ENCODE data around the gene DOCK4. TPM values are rescaled to one million over a fixed set of nuclear protein-coding genes. Genes with fewer than 3 reads are reported as not detected.
A peak's percentile ranks its signal among the peaks of the same experiment; 100 is the strongest.

DOCK4 gene
- total and polyA plus RNA-seq, 7 donors: 1.8 to 12.7 (median 7.1) TPM

DNA sequence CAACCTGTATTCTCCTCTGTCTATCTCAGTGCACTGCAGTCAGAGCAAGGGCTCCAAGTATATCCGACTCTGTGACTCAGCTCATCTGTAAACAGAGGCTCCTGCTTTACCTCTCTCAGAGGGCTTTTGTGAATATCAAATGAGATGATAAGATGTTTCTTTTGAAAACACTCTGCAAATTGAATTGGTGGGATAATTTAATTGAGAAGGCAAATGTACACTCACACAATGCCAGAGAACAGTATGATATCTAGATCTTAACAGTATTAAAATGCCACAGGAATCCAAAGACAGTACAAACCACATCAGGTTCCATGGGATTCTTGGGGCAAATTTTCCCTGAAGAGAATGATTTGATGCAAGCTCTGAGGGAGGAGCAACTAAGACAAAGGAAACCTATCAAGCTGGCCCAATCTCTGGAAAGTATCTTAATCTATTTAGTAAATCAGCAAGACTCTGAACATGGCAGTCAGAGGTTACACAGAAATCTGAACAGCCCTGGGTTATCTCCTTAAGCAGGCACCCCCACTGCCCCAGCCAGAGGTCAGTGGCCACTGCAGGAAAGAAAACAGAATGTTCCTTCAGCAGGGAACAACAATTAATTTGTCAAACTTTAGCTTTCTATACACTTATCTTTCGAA, 45.9 kb downstream of the DOCK4 start:
- 65 to 70% (median 65%) methylated on average over 2 of the region's 2 CpGs for WGBS, 3 donors
- Histone ChIP-seq H3K4me1 (peaks cover 45% of the 10 kb centered on the region), H3K27ac (no peak overlapping the region), H3K27me3 (ENCODE audit: insufficient read depth in 3 of 3, low read length in 2 of 3) (no peaks in the 10 kb centered on the region), H3K4me3 (no peak overlapping the region), H3K9me3 (no peaks in the 10 kb centered on the region), H3K36me3 (ENCODE audit: insufficient read depth in 1 of 2, low read depth in 1 of 2) (no peaks in the 10 kb centered on the region)
- intact Hi-C loops (cut with DNase I): no loop called here
- peak; percentile 62 to 74 (median 70) for ATAC-seq
- no peak for TF ChIP-seq CTCF (IDR thresholded peaks at IDR 0.05)
- no peak for DNase-seq

DNA sequence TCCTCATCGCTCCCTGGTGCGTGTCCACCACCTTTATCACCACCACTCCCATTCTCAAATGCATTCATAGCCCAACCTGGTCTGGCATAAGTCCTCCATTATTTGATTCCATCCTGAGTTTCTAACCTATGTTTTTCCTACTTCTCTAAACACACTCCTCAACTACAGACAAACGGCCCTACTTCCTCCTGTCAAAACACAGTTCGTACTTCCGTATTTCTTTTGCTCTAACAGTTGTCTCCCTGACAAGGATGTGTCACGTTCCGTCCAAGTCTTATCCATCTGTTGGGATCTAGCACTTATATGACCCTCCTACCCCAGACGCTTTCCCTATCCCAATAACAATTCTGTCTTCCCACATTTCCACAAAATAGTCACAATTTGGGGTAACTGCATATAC, 46.8 kb downstream of the DOCK4 start:
- Histone ChIP-seq H3K4me3 (no peak overlapping the region), H3K27ac (no peak overlapping the region), H3K4me1 (peaks cover 40% of the 10 kb centered on the region), H3K27me3 (ENCODE audit: insufficient read depth in 3 of 3, low read length in 2 of 3) (no peaks in the 10 kb centered on the region), H3K36me3 (ENCODE audit: insufficient read depth in 1 of 2, low read depth in 1 of 2) (no peaks in the 10 kb centered on the region), H3K9me3 (no peaks in the 10 kb centered on the region)
- TF ChIP-seq CTCF (IDR thresholded peaks at IDR 0.05): no peak
- intact Hi-C loops (cut with DNase I): no loop called here
- WGBS, 3 donors: 89 to 93% (median 91%) methylated on average over 8 of the region's 8 CpGs
- DNase-seq: no peak
- no peak for ATAC-seq

GRCh38 chr7:112157072-112157471, 49.1 kb downstream of the DOCK4 start:
- ATAC-seq: peak; percentile 66 to 88 (median 82)
- DNase-seq: no peak
- Histone ChIP-seq H3K9me3 (no peaks in the 10 kb centered on the region), H3K36me3 (ENCODE audit: insufficient read depth in 1 of 2, low read depth in 1 of 2) (no peaks in the 10 kb centered on the region), H3K27ac (peak overlapping the region; percentile 26), H3K4me3 (no peak overlapping the region), H3K4me1 (peaks cover 28% of the 10 kb centered on the region), H3K27me3 (ENCODE audit: insufficient read depth in 3 of 3, low read length in 2 of 3) (no peaks in the 10 kb centered on the region)
- TF ChIP-seq CTCF (IDR thresholded peaks at IDR 0.05): no peak
- intact Hi-C loops (cut with DNase I): no loop called here
- WGBS, 3 donors: 27 to 56% (median 51%) methylated on average over 4 of the region's 4 CpGs

- H3K4me3 ChIP-seq: no peak overlapping the region
- no peak for ATAC-seq
- H3K27me3 ChIP-seq (ENCODE audit: insufficient read depth in 3 of 3, low read length in 2 of 3): no peaks in the 10 kb centered on the region
- peaks cover 22% of the 10 kb centered on the region for H3K4me1 ChIP-seq
- H3K9me3 ChIP-seq: no peaks in the 10 kb centered on the region
- no peak for DNase-seq
- no peaks in the 10 kb centered on the region for H3K36me3 ChIP-seq (ENCODE audit: insufficient read depth in 1 of 2, low read depth in 1 of 2)
- no peak overlapping the region for H3K27ac ChIP-seq
- intact Hi-C loops (cut with DNase I): no loop called here
- 95 to 100% (median 98%) methylated on average over 1 of the region's 1 CpG for WGBS, 3 donors
- no peak for TF ChIP-seq CTCF (IDR thresholded peaks at IDR 0.05)
Observed at GRCh38 chr7:112156412-112156811, 49.8 kb downstream of the DOCK4 start.

DNA sequence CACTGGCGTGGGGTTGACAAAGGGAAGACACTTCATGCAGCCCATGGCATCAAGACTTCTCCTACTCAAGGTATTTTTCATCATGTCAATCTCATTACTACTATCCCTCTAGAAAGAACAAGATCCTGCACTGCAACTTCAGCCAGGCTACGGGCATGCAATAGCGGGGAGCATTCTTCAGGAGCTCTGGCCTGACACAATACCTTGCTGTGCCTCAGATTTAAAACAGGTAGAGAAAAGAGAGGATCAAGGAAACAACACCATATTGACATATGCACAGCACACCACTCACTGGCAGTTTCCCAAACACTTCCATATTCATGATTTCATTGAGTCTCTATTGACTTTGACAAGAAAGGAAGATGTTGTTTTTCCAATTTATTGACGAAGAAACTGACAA, 51.5 kb downstream of the DOCK4 start:
- no peak for TF ChIP-seq CTCF (IDR thresholded peaks at IDR 0.05)
- WGBS, 3 donors: 71 to 95% (median 81%) methylated on average over 4 of the region's 4 CpGs
- no peaks in the 10 kb centered on the region for H3K36me3 ChIP-seq (ENCODE audit: insufficient read depth in 1 of 2, low read depth in 1 of 2)
- ATAC-seq: no peak
- no peaks in the 10 kb centered on the region for H3K9me3 ChIP-seq
- H3K27ac ChIP-seq: no peak overlapping the region
- no peaks in the 10 kb centered on the region for H3K27me3 ChIP-seq (ENCODE audit: insufficient read depth in 3 of 3, low read length in 2 of 3)
- no peak for DNase-seq
- intact Hi-C loops (cut with DNase I): no loop called here
- no peak overlapping the region for H3K4me3 ChIP-seq
- peaks cover 12% of the 10 kb centered on the region for H3K4me1 ChIP-seq

All from psoas muscle (tissue), 8 donors.